IMR-90 (cell line): ENCODE measurements around the gene TMEM200A.

Source experiments
- CHD1 ChIP-seq: IDR thresholded peaks from 2 replicates; pipeline ENCODE4 v1.6.1; 2012; ENCODE audit warnings: low read depth, low read length, improper control_type of control experiment
- CTCF ChIP-seq: conservative IDR thresholded peaks from 2 replicates; pipeline ENCODE4 v1.5.1; 2012; ENCODE audit warnings: mild to moderate bottlenecking, low read depth, low read length, improper control_type of control experiment
- NFE2L2 ChIP-seq: fragments of 150-350 bp; IDR thresholded peaks from 2 replicates; pipeline ENCODE4 v1.6.1; 2016; ENCODE audit warnings: low read depth, mild to moderate bottlenecking, low read length
- POLR2A ChIP-seq: IDR thresholded peaks from 2 replicates; pipeline ENCODE4 v1.6.1; 2012; ENCODE audit warnings: mild to moderate bottlenecking, low read depth, low read length
- TF ChIP-seq, protein P1 (sequence below): fragments of 150-350 bp; IDR thresholded peaks from 2 replicates; pipeline ENCODE4 v1.6.1; 2016; ENCODE audit warnings: low read depth, mild to moderate bottlenecking, low read length, moderate library complexity, borderline replicate concordance

DNA sequence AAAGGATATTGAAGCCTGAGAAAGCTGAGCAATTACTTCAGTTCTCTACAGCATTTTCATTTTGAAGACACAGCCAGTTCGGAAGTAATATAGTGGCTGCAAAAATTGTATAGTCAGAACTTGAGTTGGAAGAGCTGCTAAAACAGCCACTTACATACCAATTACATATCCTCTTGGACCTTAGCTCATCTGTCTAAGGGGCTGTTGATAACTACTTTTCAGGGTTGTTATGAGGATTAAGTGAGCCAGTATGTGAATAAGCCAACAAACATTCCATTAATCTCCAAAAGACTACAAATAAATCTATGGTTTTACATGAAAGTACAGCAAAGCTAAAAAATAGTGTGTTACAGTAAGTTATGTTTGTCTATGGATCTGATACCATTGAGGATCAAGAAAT is 59.7 kb downstream of the TMEM200A start:
- TF ChIP-seq CTCF (no peak), CHD1 (no peak), POLR2A (no peak), NFE2L2 (no peak)
- TF ChIP-seq, protein P1, sequence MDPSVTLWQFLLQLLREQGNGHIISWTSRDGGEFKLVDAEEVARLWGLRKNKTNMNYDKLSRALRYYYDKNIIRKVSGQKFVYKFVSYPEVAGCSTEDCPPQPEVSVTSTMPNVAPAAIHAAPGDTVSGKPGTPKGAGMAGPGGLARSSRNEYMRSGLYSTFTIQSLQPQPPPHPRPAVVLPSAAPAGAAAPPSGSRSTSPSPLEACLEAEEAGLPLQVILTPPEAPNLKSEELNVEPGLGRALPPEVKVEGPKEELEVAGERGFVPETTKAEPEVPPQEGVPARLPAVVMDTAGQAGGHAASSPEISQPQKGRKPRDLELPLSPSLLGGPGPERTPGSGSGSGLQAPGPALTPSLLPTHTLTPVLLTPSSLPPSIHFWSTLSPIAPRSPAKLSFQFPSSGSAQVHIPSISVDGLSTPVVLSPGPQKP, result no peak
